Anterior cingulate cortex (tissue), 58 donors: ENCODE measurements around the gene PRDX5.
A peak's percentile ranks its signal among the peaks of the same experiment; 100 is the strongest.
"Not testable (repeated sequence)": the region's sequence is repeated elsewhere in the genome, so short reads cannot be mapped to it uniquely, and the experiment has no call there.

Source experiments
- DNase-seq, 58 donors: peaks; one replicate each; lab custom pipeline; 2025; lab: John Stamatoyannopoulos, UW

PRDX5 gene

DNA sequence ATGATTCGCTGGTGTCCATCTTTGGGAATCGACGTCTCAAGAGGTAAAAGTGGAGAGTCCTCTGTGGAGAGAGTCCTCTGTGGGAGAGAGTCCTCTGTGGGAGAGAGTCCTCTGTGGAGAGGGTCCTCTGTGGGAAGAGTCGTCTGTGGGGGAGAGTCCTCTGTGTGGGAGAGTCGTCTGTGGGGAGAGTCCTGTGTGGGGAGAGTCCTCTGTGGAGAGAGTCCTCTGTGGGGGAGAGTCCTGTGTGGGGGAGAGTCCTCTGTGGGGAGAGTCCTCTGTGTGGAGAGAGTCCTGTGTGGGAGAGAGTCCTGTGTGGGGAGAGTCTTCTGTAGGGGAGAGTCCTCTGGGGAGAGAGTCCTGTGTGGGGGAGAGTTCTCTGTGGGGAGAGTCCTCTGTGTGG is 3.1 kb downstream of the PRDX5 start:
- no peak for DNase-seq

DNA sequence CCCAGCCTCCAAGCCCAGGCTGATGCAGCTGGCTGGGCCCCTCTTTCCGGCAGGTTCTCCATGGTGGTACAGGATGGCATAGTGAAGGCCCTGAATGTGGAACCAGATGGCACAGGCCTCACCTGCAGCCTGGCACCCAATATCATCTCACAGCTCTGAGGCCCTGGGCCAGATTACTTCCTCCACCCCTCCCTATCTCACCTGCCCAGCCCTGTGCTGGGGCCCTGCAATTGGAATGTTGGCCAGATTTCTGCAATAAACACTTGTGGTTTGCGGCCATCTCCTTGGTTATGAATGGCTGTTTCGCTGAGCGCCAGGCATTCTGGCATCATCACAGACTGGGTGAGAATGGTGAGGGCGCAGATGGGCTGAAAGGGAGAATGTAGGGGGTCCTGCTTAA is 3.6 kb downstream of the PRDX5 start:
- no peak for DNase-seq

DNA sequence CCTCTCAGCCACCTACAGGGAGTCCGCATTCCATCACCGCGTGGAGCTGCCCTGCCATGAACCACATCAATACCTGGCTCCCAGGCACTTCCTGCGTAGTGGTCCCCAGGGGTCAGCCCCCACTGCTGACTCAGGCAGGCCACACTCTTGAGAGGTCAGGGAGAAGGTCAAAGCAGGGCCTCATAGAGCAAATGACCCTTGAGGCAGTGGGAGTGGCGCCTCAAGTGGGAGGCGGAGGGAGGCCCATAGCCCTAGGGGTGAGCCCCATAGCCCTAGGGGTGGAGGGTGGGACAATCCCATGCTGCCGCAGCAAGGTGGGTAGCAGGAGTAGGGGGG is 5.0 kb downstream of the PRDX5 start:
- DNase-seq, result no peak

DNA sequence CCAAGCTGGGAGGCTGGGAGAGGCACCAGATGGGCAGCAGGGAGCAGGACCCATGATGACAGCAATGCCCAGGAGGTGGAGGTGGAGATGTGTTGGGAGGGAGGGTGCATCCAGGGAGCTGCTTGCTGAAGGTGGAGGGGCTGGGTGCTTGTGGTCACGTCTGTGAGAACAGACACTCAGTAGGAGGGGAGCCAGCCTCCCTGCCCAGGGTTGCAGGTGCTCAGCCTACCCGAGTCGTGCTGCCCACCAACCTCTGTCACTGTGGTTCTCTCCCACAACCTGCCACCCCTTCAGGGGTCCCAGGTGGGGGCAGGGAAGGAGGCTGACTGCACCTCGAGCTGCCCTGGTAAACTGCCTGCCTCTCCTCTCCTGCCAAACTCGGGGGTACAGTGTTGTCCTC is 5.5 kb downstream of the PRDX5 start:
- DNase-seq, result no peak

DNA sequence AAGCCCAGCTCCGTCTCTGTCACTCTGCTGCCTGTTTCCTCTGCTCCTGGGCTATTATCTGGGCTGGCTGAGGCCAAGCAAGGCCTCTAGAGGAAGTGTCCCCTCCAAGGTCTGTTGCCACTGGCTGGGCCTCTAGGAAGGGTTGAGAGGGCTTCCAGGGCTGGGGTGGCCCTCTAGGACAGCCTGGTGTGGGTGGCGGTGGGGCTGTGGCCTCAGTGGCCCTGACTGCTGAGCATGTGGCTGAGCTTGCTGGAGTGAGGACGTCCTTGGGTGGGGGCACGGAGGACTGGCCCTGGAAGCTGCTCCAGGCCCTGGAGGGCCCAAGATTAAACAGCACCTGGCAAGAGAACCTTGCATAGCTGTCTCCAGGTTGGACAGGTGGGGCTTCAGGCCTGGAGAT is 6.1 kb downstream of the PRDX5 start:
- not testable (repeated sequence) for DNase-seq

DNA sequence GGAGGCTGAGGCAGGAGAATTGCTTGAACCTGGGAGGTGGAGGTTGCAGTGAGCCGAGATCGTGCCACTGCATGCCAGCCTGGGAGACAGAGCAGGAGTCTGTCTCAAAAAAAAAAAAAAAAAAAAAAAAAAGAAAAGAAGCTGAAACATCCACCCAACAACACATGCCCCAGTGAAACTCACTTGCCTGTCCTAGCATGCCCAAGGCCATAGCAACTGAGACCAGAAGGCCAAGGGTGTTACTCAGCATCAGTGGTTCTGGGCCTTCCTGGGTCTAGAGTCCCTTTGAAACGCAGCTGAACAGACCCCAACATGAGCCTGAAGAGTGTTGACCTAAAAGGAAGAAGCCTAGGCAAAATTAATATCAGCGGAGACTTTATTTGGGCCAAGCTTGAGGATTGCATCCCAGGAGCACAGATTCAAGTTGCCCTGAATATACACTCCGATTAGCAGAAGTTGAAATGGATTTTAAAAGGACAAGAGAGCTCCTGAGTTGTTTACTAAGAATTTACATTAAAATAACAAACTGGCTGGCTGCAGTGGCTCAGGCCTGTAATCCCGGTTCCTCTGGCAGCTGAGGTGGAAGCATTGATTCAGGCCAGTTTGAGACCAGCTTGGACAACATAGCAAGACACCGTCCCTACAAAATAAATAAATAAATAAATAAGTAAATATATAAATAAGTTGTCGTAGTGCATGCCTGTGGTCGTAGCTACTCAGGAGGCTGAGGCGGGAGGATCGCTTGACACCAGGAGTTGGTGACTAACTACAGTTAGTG is 7.0 kb downstream of the PRDX5 start:
- DNase-seq, result no peak

DNA sequence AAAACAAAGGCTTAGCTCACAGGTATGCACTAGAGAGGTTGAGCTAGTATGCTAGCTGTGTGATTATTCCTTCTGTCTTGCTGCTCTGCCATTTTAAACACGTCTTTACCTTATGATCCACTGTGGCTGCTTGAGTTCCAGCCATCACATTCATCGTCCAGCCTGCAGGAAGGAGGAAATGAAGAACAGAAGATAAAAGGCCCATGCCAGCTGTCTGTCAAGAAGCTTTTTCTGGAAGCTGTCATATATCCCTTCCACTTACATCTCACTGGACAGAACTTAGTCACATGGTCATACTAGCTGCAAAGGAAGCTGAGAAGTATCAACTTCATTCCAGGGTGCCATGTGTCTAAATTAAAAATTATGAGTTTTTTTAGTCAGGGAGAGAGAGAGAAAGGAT is 9.5 kb downstream of the PRDX5 start:
- no peak for DNase-seq

DNA sequence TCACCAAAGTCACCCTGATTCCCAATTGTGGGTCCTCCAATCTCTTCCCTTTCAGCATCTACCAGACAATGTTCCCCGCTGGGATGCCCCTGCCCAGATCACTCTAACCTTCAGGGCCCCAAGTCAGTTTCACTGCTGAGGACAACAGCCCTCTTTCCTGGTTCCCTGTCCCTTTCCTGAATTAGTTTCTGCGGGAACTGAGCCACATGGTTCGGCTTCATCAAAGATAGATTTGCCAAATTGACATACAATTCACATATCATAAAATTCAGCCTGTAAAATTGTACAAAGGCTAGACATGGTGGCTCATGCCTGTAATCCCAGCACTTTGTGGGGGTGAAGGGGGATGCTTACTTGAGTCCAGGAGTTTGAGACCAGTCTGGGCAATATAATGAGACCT is 10.1 kb downstream of the PRDX5 start:
- DNase-seq, result no peak

DNA sequence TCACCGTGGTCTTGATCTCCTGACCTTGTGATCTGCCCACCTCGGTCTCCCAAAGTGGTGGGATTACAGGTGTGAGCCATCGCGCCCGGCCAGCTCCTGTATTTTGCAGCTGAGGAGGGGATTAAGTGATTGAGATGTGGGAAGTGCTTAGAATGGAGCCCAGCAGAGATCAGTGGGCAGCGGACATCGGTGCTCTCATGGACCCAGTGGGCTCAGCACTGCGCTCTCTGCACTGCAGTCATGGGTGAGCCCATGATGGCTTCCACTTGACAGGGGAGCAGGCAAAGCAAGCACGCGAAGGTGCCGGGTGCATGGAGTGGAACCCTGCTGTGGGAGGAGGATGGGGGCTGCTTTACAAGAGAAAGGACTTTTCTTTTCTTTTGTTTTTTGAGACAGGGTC is 13.0 kb downstream of the PRDX5 start:
- no peak for DNase-seq

DNA sequence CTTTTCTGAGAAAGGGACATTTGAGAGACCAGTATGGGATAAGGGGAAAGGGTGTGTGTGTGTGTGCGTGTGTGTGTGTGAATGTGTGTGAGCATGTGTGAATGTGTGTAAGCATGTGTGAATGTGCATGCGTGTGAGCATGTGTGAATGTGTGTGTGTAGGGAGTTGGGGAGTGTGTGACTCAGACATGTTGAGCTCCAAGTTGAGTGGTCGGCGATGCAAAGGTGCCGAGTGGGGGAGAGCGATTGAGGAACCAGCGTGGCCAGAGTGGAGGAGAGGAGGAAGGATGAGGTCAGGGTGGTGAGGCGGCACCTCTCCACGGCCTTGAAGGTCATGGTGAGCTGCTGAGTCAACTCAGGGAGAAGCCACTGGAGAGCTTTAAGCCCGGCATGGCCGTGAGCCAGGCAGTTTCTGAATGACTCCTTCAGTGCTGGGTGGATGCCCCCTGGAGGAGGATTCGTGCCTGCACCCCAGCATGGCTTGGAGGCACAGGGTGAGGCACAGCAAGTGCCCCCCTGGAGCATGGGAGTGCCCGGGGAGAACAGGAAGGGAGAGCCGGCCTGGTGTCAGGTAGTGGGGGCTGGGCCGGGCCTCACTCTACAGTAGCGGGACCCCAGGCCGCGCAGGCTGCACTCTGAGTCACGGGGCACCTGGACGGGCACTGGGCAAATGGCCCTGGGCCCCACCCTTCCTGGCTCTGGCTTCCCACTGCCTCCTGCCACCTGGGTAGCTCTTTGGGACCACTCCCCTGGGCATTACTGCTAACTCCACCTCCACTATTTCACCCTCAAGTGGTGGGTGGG is 13.8 kb downstream of the PRDX5 start:
- peak in 6 of 58 donors; percentile 6 to 33 (median 23) for DNase-seq

DNA sequence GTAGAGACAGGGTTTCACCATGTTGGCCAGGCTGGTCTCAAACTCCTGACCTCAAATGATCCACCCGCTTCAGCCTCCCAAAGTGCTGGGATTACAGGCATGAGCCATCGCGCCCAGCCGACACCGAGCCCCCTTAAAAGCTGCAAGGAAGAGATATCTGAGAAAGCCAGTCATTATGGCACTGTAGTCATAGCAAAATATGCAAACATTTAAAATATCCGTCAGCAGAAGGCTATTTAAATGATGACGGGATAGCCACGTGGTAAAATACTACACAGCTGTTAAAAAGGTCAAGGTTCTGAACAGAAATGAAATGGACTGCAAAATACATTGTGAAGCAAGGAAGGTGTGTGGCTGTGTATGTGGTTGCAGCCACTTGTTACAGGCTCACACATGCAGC is 15.6 kb downstream of the PRDX5 start:
- no peak for DNase-seq

DNA sequence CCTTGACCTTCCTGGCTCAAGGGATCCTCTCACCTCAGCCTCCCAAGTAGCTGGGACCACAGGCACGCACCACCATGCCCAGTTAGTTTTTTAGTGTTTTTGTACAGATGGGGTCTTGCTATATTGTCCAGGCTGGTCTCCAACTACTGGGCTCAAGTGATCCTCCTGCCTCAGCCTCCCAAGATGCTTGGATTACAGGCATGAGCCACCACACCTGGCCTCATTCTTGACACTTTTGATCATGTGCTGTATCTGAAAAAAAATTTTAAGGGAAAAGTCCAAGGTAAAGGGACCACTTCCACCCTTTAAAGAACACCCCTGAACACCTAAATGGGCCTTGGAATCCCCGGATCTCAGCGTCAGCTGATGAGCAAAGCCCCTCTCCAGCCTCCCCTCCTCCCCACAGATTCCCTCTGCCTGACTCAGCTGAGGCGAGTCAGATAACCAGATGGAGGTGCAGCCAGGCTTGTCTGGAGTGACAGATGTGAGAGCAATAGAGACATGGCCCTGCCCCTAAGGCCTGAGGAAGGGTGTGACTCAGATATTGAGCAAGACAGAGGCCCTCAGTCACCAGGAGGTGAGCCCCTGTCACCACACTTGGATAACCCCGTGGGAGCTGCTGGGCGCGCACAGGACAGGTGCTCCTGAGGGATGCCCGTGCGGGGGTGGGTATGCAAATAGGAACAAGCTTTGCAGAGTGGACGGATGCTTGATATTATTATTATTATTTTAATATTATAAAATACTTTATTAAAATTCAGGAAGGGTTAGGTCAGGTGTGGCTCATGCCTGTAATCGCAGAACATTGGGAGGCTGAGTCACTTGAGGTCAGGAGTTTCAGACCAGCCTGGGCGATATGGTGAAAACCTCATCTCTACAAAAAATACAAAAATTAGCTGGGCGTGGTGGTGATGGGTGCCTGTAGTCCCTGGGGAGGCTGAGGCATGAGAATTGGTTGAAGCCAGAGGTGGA is 17.1 kb downstream of the PRDX5 start:
- DNase-seq, result no peak

DNA sequence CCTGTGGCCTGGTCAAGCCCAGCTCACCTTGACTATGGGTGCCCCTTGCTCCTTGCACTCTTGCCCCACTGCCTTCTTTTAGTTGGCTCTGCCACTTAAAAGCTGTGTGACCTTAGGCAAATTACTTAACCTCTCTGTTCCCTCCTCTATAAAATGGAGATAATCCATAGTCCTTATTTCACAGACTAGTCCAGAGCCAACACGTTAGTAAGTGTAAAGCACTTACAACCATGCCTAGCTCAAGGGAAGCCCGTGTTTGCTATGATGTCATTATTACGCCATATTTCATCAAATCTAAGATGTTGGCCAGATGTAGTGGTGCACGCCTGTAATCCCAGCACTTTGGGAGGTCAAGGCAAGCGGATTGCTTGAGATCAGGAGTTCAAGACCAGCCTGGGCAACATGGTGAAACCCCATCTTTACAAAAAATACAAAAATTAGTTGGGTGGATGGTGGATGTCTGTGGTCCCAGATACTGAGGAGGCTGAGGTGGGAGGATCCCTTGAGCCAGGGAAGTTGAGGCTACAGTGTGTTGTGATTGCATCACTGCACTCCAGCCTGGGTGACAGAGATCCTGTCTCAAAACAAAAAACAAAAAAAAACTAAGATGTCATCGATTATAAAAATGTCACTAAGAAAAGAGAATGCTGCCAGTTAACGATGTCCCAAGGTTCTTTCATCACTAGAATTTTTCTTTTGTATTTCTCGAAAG is 19.8 kb downstream of the PRDX5 start:
- no peak for DNase-seq

DNA sequence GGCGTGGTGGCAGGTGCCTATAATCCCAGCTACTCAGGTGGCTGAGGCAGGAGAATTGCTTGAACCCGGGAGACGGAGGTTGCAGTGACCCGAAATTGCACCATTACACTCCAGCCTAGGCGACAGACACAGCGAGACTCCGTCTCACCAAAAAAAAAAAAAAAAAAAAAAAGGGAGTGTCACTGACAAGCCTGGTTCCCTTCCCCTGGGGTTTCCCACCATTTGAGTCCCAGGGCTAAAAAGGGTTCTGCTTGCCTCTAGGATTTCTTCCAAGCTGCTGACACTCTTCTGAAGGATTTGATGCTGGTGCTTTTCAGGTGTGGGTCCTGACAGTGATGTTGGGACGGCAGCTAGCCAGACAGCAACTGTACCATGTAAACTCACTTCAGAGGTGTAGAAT is 20.8 kb downstream of the PRDX5 start:
- DNase-seq, result no peak

DNA sequence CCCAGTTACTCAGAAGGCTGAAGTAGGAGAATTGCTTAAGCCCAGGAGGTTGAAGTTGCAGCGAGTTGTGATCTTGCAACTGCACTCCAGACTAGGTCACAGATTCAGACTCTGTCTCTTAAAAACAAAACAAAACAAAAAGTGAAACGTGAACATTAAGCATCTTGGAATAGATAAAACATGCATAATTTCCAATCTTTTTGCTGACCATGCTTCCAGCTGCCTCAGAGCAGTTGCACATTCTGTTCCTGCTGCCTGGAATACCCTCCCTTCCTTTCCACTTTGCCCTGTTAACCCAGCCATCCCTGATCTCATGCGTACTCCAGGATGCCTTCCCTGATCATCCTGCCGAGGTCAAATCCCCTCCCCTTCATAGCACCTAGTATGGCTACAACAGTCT is 21.4 kb downstream of the PRDX5 start:
- no peak for DNase-seq

DNA sequence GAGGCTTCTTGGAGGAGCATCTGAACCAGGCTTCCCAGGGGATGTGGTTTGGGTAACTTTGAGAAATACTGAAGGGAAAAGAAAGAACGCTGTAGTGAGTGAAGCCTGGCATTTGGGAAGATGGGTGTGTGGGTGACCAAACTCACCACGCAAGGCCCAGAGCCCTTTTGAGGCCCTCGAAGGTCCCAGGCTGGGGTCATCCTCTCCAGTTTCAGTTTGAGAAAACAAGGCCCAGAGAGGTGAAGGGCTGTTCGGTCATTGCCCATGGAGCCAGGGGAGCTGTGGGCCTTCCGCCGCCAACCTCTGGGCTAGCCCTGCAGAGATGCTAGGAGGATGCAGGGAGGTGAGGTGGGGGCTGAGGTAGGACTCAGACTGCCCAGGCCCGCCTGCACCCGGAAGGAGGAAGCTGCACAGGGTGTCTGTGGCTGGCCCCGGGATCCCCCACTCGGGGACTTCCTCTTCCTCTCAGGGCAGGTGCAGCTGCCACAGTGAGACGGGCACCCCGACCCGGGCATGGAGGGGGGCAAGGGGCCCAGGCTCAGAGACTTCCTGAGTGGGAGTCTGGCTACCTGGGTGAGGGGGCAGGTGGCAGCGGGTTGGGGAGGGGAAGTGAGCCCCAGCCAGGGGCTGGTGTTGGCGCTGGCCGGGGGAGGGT is 22.0 kb downstream of the PRDX5 start, which contains the start of gene CCDC88B:
CCDC88B (plus strand) TSS at position 451 of the 655 bp plus-strand sequence; CDS start at position 514, 63 bp downstream.
- peak in 12 of 58 donors; percentile 3 to 29 (median 20) for DNase-seq

DNA sequence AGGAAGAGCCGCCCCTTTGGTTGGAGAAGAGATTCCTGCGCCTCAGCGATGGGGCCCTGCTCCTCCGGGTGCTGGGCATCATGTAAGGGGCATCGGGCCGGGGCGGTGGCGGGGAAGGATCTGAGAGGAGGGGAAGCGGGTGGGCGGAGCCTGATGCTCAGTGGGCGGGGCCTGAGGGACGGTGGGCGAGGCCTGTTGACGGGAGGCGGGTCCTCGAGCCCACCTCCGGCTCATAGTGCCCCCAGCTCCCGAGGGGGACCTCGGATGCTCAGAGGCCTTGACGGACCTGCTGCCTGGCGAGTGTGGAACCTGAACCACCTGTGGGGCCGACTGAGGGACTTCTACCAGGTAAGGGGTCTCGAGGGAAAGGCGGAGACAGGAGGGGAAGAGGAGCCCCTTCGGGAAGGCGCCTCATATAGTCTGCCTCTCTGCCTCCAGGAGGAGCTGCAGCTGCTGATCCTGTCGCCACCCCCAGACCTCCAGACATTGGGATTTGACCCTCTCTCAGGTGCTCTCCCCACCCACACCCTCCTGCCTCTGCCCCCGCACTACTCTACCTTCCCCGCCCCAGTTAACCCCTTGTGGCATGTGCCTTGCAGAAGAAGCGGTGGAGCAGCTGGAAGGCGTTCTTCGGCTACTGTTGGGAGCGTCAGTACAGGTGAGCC is 22.9 kb downstream of the PRDX5 start:
- DNase-seq, result peak in 5 of 58 donors; percentile 6 to 27 (median 15)

DNA sequence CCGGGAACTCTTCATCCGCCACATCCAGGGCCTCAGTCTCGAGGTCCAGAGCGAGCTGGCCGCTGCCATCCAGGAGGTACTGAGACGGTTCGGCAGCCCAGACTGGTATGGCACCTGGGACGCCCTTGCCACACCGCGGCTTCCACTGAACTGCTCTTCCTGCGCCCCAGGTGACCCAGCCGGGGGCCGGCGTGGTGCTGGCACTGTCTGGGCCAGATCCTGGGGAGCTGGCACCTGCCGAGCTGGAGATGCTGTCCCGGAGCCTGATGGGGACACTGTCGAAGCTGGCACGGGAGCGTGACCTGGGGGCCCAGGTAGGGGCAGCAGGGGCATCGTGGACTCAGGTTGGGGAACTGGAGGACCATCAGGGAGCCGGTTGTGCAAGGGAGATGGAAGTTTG is 23.5 kb downstream of the PRDX5 start:
- no peak for DNase-seq
